Breast epithelium (tissue), 3 donors: Measurements from ENCODE around the gene C1orf50.

ENCODE experiments used
- CTCF ChIP-seq, 3 donors: fragments of 450-650 bp; IDR thresholded peaks; one replicate each; pipeline ENCODE4 v1.5.1; 2016 to 2017; ENCODE audit warnings: antibody characterized with exemption in 3 of 3, mild to moderate bottlenecking in 3 of 3, moderate library complexity in 3 of 3
- POLR2A ChIP-seq: fragments of 450-650 bp; IDR thresholded peaks from one replicate; pipeline ENCODE4 v1.6.1; 2016; ENCODE audit warnings: antibody characterized with exemption, mild to moderate bottlenecking, moderate library complexity
- POLR2AphosphoS5 ChIP-seq, 3 donors: sonication (generic); formaldehyde crosslinking; IDR thresholded peaks; one replicate each; pipeline ENCODE4 v1.6.1; 2017; ENCODE audit warnings: antibody characterized with exemption in 3 of 3

DNA sequence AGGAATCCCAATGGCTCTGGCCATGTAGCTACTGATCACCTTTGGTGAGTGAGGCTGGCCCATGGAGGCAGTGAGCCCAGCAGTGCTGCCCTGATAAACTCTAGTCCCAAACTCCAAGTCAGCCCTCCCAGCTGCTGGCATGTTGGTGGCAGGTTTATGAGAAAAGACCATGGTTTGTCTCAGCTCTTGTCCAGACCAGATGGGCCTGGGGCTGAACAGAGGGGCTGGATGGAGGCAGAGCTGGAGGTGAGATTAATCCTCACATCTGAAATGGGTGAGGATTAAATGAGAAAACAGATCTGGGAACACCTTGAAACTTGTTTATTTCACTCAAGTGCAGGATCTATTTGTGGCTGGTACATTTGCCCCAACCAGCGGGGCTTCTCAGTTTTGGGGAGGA, 21.0 kb downstream of the C1orf50 start:
- no peak for TF ChIP-seq POLR2A
- TF ChIP-seq CTCF (IDR thresholded peaks at IDR 0.05), result no peak
- TF ChIP-seq POLR2AphosphoS5 (IDR thresholded peaks at IDR 0.05), result no peak
